Body of pancreas (tissue), 4 donors: Measurements from ENCODE around the gene CSNK1A1L. TPM values are rescaled to one million over a fixed set of nuclear protein-coding genes. Genes with fewer than 3 reads are reported as not detected.
"Not testable (repeated sequence)": the region's sequence is repeated elsewhere in the genome, so short reads cannot be mapped to it uniquely, and the experiment has no call there.

Experiments used
- ATAC-seq: fragments of 150-250 bp; one replicate; pipeline ENCODE4 v1.9.1; 2016
- DNase-seq, 4 donors: peaks; one replicate each; pipeline ENCODE4 v3.0.0-alpha.2; 2019
- H3K27ac ChIP-seq, 4 donors: fragments of 200-600 bp; sonication (generic); 1 replicate in 3 of 4; 2 replicates in 1 of 4; pipeline versions ENCODE4 v1.5.1 to v1.6.1; 2016 to 2019; ENCODE audit warnings: mild to moderate bottlenecking in 1 of 4, mixed read lengths in 1 of 4, moderate library complexity in 1 of 4
- H3K27me3 ChIP-seq, 2 donors: fragments of 200-600 bp; sonication (generic); one replicate each; pipeline ENCODE4 v1.6.0; 2016; ENCODE audit warnings: mild to moderate bottlenecking in 1 of 2
- H3K36me3 ChIP-seq, 2 donors: fragments of 200-600 bp; sonication (generic); replicated peaks in 1 of 2; 2 replicates each; pipeline ENCODE4 v1.5.1; 2016; ENCODE audit warnings: low read depth in 2 of 2; ENCODE audit not compliant: insufficient read depth in 1 of 2
- H3K4me1 ChIP-seq: fragments of 200-600 bp; sonication (generic); one replicate; pipeline ENCODE4 v1.6.0; 2016
- H3K4me3 ChIP-seq, 2 donors: fragments of 200-600 bp; sonication (generic); 1 replicate in 1 of 2; 2 replicates in 1 of 2; pipeline ENCODE4 v1.5.1; 2016 to 2019
- H3K9me3 ChIP-seq, 3 donors: fragments of 200-600 bp; sonication (generic); 1 replicate in 2 of 3; 2 replicates in 1 of 3; pipeline ENCODE4 v1.5.1; 2016
- CTCF ChIP-seq, 7 experiments: fragments of 450-650 bp in 4 of 7; fragments of 200-600 bp in 3 of 7; sonication (generic) in 3 of 7; IDR thresholded peaks; one replicate each; pipeline ENCODE4 v1.5.1; 2016 to 2019; ENCODE audit warnings: antibody characterized with exemption in 7 of 7
- POLR2A ChIP-seq, 3 donors: fragments of 450-650 bp; IDR thresholded peaks; one replicate each; pipeline ENCODE4 v1.6.1; 2016; ENCODE audit warnings: antibody characterized with exemption in 3 of 3, mild to moderate bottlenecking in 2 of 3
- WGBS, 2 donors: methylation state at CpG; one replicate each; pipeline ENCODE4 v1.1.5; 2017; 5-methylcytosine and 5-hydroxymethylcytosine counted together
- intact Hi-C: fragments of 100-400 bp; cut with DNase I; formaldehyde crosslinking; loops from one replicate; pipeline ENCODE4 v1.15.1; 2023
- total RNA-seq, 2 donors: library from RNA; depleted of rRNA; stranded (reverse); fragments of >200 nt; gene quantifications; one replicate each; pipeline ENCODE4 v1.1.0, GENCODE V29; 2016

The CSNK1A1L gene
- total RNA-seq, 2 donors from 2014 or later, result not detected

- intact Hi-C loops, result no loop called here
- Histone ChIP-seq H3K4me3 (no peak overlapping the region), H3K27ac (no peak overlapping the region), H3K9me3 (no peaks in the 10 kb centered on the region), H3K36me3 (no peaks in the 10 kb centered on the region), H3K4me1 (no peaks in the 10 kb centered on the region), H3K27me3 (no peaks in the 10 kb centered on the region)
- TF ChIP-seq POLR2A (IDR thresholded peaks at IDR 0.05) (no peak), CTCF (IDR thresholded peaks at IDR 0.05) (no peak)
- DNase-seq (no peak), ATAC-seq (no peak)
- 73 to 81% methylated on average over 6 of the region's 6 CpGs for WGBS, 2 donors
These were observed 39.5 kb downstream of the CSNK1A1L start for GRCh38 chr13:37065890-37066526.

- intact Hi-C loops, result no loop called here
- ATAC-seq, result peak; percentile 10
- Histone ChIP-seq H3K36me3 (no peaks in the 10 kb centered on the region), H3K27me3 (no peaks in the 10 kb centered on the region), H3K27ac (peak overlapping the region in 3 of 4 donors; percentile 80 to 90 (median 85)), H3K9me3 (no peaks in the 10 kb centered on the region), H3K4me1 (peaks cover 17% of the 10 kb centered on the region), H3K4me3 (peak overlapping the region in 1 of 2 donors; percentile 43)
- no peak for DNase-seq
- WGBS, 2 donors, result 12% methylated on average over 10 of the region's 10 CpGs
- TF ChIP-seq CTCF (IDR thresholded peaks at IDR 0.05), result no peak
- no peak for TF ChIP-seq POLR2A (IDR thresholded peaks at IDR 0.05)
These were observed 45.6 kb downstream of the CSNK1A1L start for GRCh38 chr13:37059848-37060192.

GRCh38 chr13:37058910-37059847 is 46.3 kb downstream of the CSNK1A1L start, which contains the start of gene SUPT20H:
SUPT20H (minus strand) TSS chr13:37059688; CDS start chr13:37051490, 8,198 bp downstream.
- intact Hi-C loops, result no loop called here
- H3K36me3 ChIP-seq, result no peaks in the 10 kb centered on the region
- no peaks in the 10 kb centered on the region for H3K27me3 ChIP-seq
- no peaks in the 10 kb centered on the region for H3K9me3 ChIP-seq
- peak within 1 kb of the TSS; percentile 43 to 81 for H3K4me3 ChIP-seq
- H3K4me1 ChIP-seq, result peaks cover 17% of the 10 kb centered on the region
- DNase-seq (peak; percentile 93 to 95 (median 94)), ATAC-seq (peak; percentile 100)
- 0 to 2% methylated on average over 40 to 57 of the region's 75 CpGs for WGBS, 2 donors
- H3K27ac ChIP-seq, result peak within 1 kb of the TSS; percentile 66 to 90 (median 82)
- TF ChIP-seq POLR2A (IDR thresholded peaks at IDR 0.05) (peak; percentile 81 to 92 (median 86)), CTCF (IDR thresholded peaks at IDR 0.05) (no peak)

- intact Hi-C loops, ATAC-seq, H3K36me3 ChIP-seq, H3K27ac ChIP-seq, H3K27me3 ChIP-seq, DNase-seq, H3K9me3 ChIP-seq, H3K4me3 ChIP-seq: not testable (repeated sequence)
- WGBS, 2 donors, result 84 to 88% methylated on average over 2 of the region's 2 CpGs
- H3K4me1 ChIP-seq, result peaks cover 17% of the 10 kb centered on the region
These were observed 49.2 kb downstream of the CSNK1A1L start for GRCh38 chr13:37056228-37056627.

Other genes with a start within 250 kb of the CSNK1A1L start
- 1 to 10 TPM; 1.6 to 1.8 TPM for gene SMAD9, start 185.4 kb downstream of the CSNK1A1L start, total RNA-seq
- gene ALG5, start 106.3 kb downstream of the CSNK1A1L start, total RNA-seq, result 10 to 100 TPM; 35.3 to 46.7 TPM
- 10 to 100 TPM; 20.5 to 48.1 TPM for gene EXOSC8, start 104.9 kb downstream of the CSNK1A1L start, total RNA-seq
- gene SUPT20H, start 46.0 kb downstream of the CSNK1A1L start, total RNA-seq, result 10 to 100 TPM; 43.3 to 51.4 TPM